Measurements from ENCODE around the gene ZNRF2.

GRCh38 chr7:30308389-30308788 is 24.0 kb downstream of the ZNRF2 start:
- TF ChIP-seq CTCF (IDR thresholded peaks at IDR 0.05), result no peak
- TF ChIP-seq POLR2AphosphoS5 (IDR thresholded peaks at IDR 0.05), result no peak
- TF ChIP-seq POLR2A (IDR thresholded peaks at IDR 0.05), result no peak
